Measurements from ENCODE around the gene TNIK. TPM values are rescaled to one million over a fixed set of nuclear protein-coding genes. Genes with fewer than 3 reads are reported as not detected.

TNIK gene
- total and polyA plus RNA-seq, 10 of the 15 experiments (the other 5 are each of a cell fraction or from before 2014, with no cell fraction given), result 13.9 to 74.3 (median 48.2) TPM

DNA sequence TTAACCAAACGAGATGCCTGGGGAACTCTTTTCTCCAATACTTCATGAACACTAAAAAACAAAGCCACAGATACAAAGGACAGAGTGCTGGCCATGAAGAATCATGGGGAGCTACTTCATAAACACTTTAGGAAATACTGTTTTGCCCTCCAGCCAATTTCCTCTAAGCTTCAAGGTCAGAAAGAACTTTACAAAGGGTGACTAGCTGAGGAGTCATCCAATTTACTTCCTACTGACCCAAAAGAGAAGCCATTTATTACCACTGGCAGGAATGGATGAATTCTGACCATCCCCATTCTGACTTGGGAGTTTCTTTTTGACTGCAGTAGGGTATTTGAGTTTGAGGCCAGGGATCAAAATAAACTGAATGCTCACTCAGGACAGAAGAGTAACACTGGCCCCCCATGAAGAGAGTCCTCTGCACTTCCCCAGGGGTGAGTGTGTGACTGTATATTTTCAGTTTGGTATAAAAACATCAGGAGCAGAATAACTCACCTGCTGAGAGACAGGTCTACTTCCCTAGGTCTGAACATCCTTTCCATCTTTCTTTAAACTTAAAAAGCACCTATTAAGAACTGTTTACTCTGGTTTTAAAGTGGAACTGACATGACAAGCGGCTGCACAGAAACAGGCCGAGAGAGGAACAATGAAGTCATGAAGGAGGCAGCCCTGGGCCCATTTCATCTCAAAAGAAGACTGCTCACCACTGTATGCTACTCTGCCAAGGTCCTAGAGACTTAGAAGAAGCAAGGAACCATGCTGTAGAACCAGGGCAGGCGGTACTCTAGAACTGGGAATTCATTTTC lies 203.6 kb downstream of the TNIK start:
- Histone ChIP-seq H3K27me3 (replicated peaks in 1 of 2; ENCODE audit: control insufficient read depth in 2 of 2, insufficient read depth in 2 of 2, low read length in 1 of 2) (no peaks in the 10 kb centered on the region), H2AFZ (ENCODE audit: control insufficient read depth, low read depth, low read length) (no peak overlapping the region), H3K79me2 (ENCODE audit: control insufficient read depth, insufficient read depth, low read length) (peaks cover 94% of the 10 kb centered on the region), H3K4me2 (ENCODE audit: control insufficient read depth, insufficient read depth) (peak overlapping the region; percentile 61), H4K20me1 (ENCODE audit: control insufficient read depth, insufficient read depth) (no peaks in the 10 kb centered on the region), H3K9ac (ENCODE audit: control insufficient read depth, insufficient read depth, low read length) (peak overlapping the region; percentile 36), H3K36me3 (ENCODE audit: control insufficient read depth in 2 of 2, insufficient read depth in 2 of 2, low read length in 1 of 2) (no peaks in the 10 kb centered on the region), H3K27ac (ENCODE audit: control insufficient read depth, insufficient read depth) (peak overlapping the region; percentile 87), H3K9me3 (replicated peaks; ENCODE audit: control insufficient read depth, insufficient read depth, low read length) (no peaks in the 10 kb centered on the region; the same call in 1 of the 3 replicates), H3K4me3 (no peak overlapping the region), H3K4me1 (ENCODE audit: control insufficient read depth, insufficient read depth, low read length) (peaks cover 86% of the 10 kb centered on the region)
- DNase-seq (ENCODE audit: low read depth, low spot score) (no peak), FAIRE-seq (no peak), ATAC-seq (peak; percentile 19)
- 23% methylated on average over 4 of the region's 4 CpGs for WGBS (ENCODE audit: insufficient coverage, insufficient replicate concordance, low lambda C conversion rate, missing lambda C conversion rate)
- SMC1A ChIA-PET (ENCODE audit: uncharacterized antibody, unreplicated experiment), result interaction anchor here (1.0 to 23.0 kb wide), 20 partner anchors 8 to 309 kb away, joined by 3 to 657 read pairs (median 6); no protein-coding TSS in a partner anchor
- no TSS peak for BruUV-seq (replicated peaks)
- in situ Hi-C loops (cut with MboI) (no loop called here), intact Hi-C loops (cut with micrococcal nuclease; ENCODE audit: unreplicated experiment) (loop anchor here (2.0 to 10.0 kb wide), 3 partner anchors 72 to 308 kb away; no protein-coding TSS in a partner anchor)
- POLR2A ChIA-PET, result interaction anchor here (0.6 to 4.3 kb wide), 8 partner anchors 8 to 93 kb away, joined by 3 to 37 read pairs (median 12); no protein-coding TSS in a partner anchor
- RAD21 ChIA-PET (ENCODE audit: unreplicated experiment), result interaction anchor here (0.9 to 7.0 kb wide), 13 partner anchors 9 to 205 kb away, joined by 3 to 81 read pairs (median 14); no protein-coding TSS in a partner anchor
- CTCF ChIA-PET, result interaction anchor here (0.9 to 8.0 kb wide), 10 partner anchors 8 to 197 kb away, joined by 3 to 42 read pairs (median 4); no protein-coding TSS in a partner anchor
- TF ChIP-seq CUX1 (IDR thresholded peaks at IDR 0.05; ENCODE audit: insufficient replicate concordance, low read depth, low read length) (no peak), IRF3 (IDR thresholded peaks at IDR 0.05) (no peak), GATAD2B (conservative IDR thresholded peaks at IDR 0.05; ENCODE audit: low read depth) (no peak), POLR2AphosphoS2 (IDR thresholded peaks at IDR 0.05; ENCODE audit: low read depth, low read length) (no peak), HSF1 (IDR thresholded peaks at IDR 0.05; ENCODE audit: low read depth, low read length) (no peak), E4F1 (IDR thresholded peaks at IDR 0.05; ENCODE audit: borderline replicate concordance, partially characterized antibody) (no peak), NR2C2 (IDR thresholded peaks at IDR 0.05; ENCODE audit: borderline replicate concordance, control insufficient read depth, insufficient read length, low read depth) (no peak)
- TF ChIP-seq, protein P1, sequence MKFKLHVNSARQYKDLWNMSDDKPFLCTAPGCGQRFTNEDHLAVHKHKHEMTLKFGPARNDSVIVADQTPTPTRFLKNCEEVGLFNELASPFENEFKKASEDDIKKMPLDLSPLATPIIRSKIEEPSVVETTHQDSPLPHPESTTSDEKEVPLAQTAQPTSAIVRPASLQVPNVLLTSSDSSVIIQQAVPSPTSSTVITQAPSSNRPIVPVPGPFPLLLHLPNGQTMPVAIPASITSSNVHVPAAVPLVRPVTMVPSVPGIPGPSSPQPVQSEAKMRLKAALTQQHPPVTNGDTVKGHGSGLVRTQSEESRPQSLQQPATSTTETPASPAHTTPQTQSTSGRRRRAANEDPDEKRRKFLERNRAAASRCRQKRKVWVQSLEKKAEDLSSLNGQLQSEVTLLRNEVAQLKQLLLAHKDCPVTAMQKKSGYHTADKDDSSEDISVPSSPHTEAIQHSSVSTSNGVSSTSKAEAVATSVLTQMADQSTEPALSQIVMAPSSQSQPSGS (IDR thresholded peaks at IDR 0.05; ENCODE audit: low read length), result 0 out of 2 replicates have a peak, but pooled peaks have one; percentile 8

Measured in GM12878 (cell line).